Measurements from ENCODE around the gene GORASP1. TPM values are rescaled to one million over a fixed set of nuclear protein-coding genes. Genes with fewer than 3 reads are reported as not detected.

GORASP1 gene
- polyA plus RNA-seq, 1 donor (not counting 4 experiments of a cell fraction or from before 2014, with no cell fraction given), result 43.7 TPM

- H3K27ac ChIP-seq (ENCODE audit: control insufficient read depth, insufficient read depth, low read length), result no peak overlapping the region
- H2AFZ ChIP-seq (ENCODE audit: control insufficient read depth, low read length), result no peak overlapping the region
- no peak overlapping the region for H3K9ac ChIP-seq (ENCODE audit: control insufficient read depth, extremely low read depth, insufficient read depth, low read length)
- H3K4me2 ChIP-seq (ENCODE audit: control insufficient read depth, extremely low read depth, insufficient read depth, low read depth, low read length), result no peak overlapping the region
- H3K9me1 ChIP-seq (ENCODE audit: control insufficient read depth, extremely low read depth, insufficient read depth, low read length), result no peaks in the 10 kb centered on the region
- dilution Hi-C loops (cut with MboI; ENCODE audit: extremely low pct_ligation_motif_present, low sequenced_read_pairs), result no loop called here
- peaks cover 12 to 16% of the 10 kb centered on the region in 2 experiments for H3K36me3 ChIP-seq (ENCODE audit: control insufficient read depth in 2 of 2, extremely low read depth in 1 of 2, insufficient read depth in 2 of 2, low read length in 2 of 2)
- DNase-seq (ENCODE audit: low read depth, low spot score) (no peak), FAIRE-seq (no peak)
- H3K4me1 ChIP-seq (ENCODE audit: control insufficient read depth, extremely low read depth, insufficient read depth, low read length), result peaks cover 30% of the 10 kb centered on the region
- no peaks in the 10 kb centered on the region for H4K20me1 ChIP-seq (ENCODE audit: control insufficient read depth, extremely low read depth, insufficient read depth, low read length)
- no peak for TF ChIP-seq EZH2 (IDR thresholded peaks at IDR 0.05; ENCODE audit: low read length)
- TF ChIP-seq, protein P1, sequence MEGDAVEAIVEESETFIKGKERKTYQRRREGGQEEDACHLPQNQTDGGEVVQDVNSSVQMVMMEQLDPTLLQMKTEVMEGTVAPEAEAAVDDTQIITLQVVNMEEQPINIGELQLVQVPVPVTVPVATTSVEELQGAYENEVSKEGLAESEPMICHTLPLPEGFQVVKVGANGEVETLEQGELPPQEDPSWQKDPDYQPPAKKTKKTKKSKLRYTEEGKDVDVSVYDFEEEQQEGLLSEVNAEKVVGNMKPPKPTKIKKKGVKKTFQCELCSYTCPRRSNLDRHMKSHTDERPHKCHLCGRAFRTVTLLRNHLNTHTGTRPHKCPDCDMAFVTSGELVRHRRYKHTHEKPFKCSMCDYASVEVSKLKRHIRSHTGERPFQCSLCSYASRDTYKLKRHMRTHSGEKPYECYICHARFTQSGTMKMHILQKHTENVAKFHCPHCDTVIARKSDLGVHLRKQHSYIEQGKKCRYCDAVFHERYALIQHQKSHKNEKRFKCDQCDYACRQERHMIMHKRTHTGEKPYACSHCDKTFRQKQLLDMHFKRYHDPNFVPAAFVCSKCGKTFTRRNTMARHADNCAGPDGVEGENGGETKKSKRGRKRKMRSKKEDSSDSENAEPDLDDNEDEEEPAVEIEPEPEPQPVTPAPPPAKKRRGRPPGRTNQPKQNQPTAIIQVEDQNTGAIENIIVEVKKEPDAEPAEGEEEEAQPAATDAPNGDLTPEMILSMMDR (optimal IDR thresholded peaks at IDR 0.05 in 1 of 3, IDR thresholded peaks at IDR 0.05 in 1 of 3, conservative IDR thresholded peaks at IDR 0.05 in 1 of 3; ENCODE audit: extremely low read depth in 1 of 3, insufficient read depth in 2 of 3, low read length in 3 of 3), result no peak
- no peaks in the 10 kb centered on the region for H3K27me3 ChIP-seq (ENCODE audit: control insufficient read depth, extremely low read depth, insufficient read depth, low read length)
- H3K4me3 ChIP-seq (ENCODE audit: control insufficient read depth in 2 of 3, extremely low read depth in 1 of 3, insufficient read depth in 2 of 3, low read depth in 1 of 3, low read length in 3 of 3), result no peak overlapping the region
- H3K9me3 ChIP-seq (ENCODE audit: control insufficient read depth, low read depth, low read length), result no peaks in the 10 kb centered on the region
- peaks cover 2% of the 10 kb centered on the region for H3K79me2 ChIP-seq (ENCODE audit: control insufficient read depth, insufficient read depth, low read length)
These were observed 32.0 kb upstream of the GORASP1 start for GRCh38 chr3:39139442-39139841.

DNA sequence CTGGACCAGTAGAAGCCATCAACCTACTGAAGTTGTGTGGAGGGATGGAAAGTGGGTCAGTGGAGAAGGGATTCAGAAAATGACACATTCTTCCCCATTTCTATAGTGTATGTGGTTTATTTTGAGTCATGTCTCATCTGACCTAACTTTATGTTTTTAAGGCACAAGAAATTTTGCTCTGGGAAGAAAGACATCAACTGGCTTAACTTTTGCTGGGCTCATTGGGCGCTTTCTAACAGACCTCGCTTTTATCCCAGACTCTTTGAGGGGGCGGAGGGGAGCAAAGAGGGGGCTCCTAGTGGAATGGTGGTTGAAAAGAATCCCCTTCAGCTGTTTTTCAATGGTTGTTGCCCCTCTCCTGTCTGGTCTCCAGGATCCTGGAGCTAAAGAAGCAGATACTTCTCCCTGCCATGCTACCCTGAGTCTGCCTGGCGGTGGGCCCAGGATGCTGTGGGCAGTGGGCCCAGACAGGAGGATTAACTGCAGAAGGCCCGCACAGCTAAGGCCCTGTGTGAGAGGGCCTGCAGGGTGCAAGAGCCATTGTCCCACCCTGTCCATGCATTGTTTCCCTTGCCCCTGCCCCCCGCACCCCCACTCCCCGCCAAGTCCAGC, 31.5 kb upstream of the GORASP1 start:
- TF ChIP-seq, protein P1 (optimal IDR thresholded peaks at IDR 0.05 in 1 of 3, IDR thresholded peaks at IDR 0.05 in 1 of 3, conservative IDR thresholded peaks at IDR 0.05 in 1 of 3; ENCODE audit: extremely low read depth in 1 of 3, insufficient read depth in 2 of 3, low read length in 3 of 3), result no peak
- no peak for TF ChIP-seq EZH2 (IDR thresholded peaks at IDR 0.05; ENCODE audit: low read length)
- no peaks in the 10 kb centered on the region for H3K9me3 ChIP-seq (ENCODE audit: control insufficient read depth, low read depth, low read length)
- no peaks in the 10 kb centered on the region for H3K27me3 ChIP-seq (ENCODE audit: control insufficient read depth, extremely low read depth, insufficient read depth, low read length)
- peaks cover 10 to 12% of the 10 kb centered on the region in 2 experiments for H3K36me3 ChIP-seq (ENCODE audit: control insufficient read depth in 2 of 2, extremely low read depth in 1 of 2, insufficient read depth in 2 of 2, low read length in 2 of 2)
- H4K20me1 ChIP-seq (ENCODE audit: control insufficient read depth, extremely low read depth, insufficient read depth, low read length), result no peaks in the 10 kb centered on the region
- FAIRE-seq, result no peak
- no peak overlapping the region for H2AFZ ChIP-seq (ENCODE audit: control insufficient read depth, low read length)
- dilution Hi-C loops (cut with MboI; ENCODE audit: extremely low pct_ligation_motif_present, low sequenced_read_pairs), result no loop called here
- H3K9me1 ChIP-seq (ENCODE audit: control insufficient read depth, extremely low read depth, insufficient read depth, low read length), result no peaks in the 10 kb centered on the region
- no peak overlapping the region for H3K4me2 ChIP-seq (ENCODE audit: control insufficient read depth, extremely low read depth, insufficient read depth, low read depth, low read length)
- H3K4me3 ChIP-seq (ENCODE audit: control insufficient read depth in 2 of 3, extremely low read depth in 1 of 3, insufficient read depth in 2 of 3, low read depth in 1 of 3, low read length in 3 of 3), result no peak overlapping the region
- peaks cover 2% of the 10 kb centered on the region for H3K79me2 ChIP-seq (ENCODE audit: control insufficient read depth, insufficient read depth, low read length)
- H3K4me1 ChIP-seq (ENCODE audit: control insufficient read depth, extremely low read depth, insufficient read depth, low read length), result peaks cover 27% of the 10 kb centered on the region
- H3K27ac ChIP-seq (ENCODE audit: control insufficient read depth, insufficient read depth, low read length), result no peak overlapping the region
- H3K9ac ChIP-seq (ENCODE audit: control insufficient read depth, extremely low read depth, insufficient read depth, low read length), result no peak overlapping the region
- DNase-seq (ENCODE audit: low read depth, low spot score), result no peak

All from keratinocyte (primary cell).